Measurements from ENCODE around the gene PITHD1. TPM values are rescaled to one million over a fixed set of nuclear protein-coding genes. Genes with fewer than 3 reads are reported as not detected.
"Not testable (repeated sequence)": the region's sequence is repeated elsewhere in the genome, so short reads cannot be mapped to it uniquely, and the experiment has no call there.

Gene PITHD1
- total RNA-seq, 2 donors from 2014 or later = 30.3 to 39.6 TPM

DNA sequence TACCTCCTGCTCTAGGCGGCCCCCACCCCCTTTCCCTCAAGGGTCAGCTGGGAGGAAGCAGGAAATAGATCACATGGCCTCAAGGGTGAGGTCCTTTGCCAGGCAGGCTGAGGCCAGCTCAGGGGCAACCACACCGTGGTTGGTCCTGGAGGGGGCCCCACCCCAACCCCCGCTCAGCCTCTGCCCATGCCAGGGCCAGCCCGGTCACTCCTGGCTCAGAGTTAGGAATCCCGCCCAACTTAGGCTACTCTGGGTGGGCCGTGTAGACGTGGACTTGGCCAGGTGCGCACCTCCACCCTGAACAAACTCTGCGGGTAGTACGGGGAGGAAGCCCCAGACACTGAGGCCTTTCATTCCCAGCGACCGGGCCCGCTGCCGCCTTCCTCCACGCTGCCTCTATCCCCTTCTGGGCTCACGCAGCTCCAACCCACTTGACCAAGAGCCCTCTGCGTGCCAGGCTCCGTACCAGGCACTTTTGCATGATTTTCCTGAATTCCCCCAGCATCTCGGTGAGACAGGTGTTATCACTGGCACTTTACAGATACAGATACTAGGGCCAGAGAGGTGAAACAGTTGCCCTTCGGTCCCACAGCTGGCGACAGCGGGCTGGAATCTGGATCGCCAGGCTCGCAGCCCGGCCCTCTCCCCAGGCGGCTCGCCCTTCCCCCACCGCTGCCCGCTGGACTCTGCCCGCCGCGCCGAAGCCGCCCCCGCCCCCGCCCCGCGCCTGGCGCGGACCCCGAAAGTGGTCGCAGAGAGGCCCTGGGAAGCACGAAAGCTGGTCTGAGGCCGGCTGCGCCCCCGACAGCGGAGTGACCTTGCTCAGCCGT is 21.6 kb downstream of the PITHD1 start:
- H3K27me3 ChIP-seq = no peaks in the 10 kb centered on the region
- peaks cover 0 to 26% of the 10 kb centered on the region in 2 donors for H3K4me1 ChIP-seq
- H3K9me3 ChIP-seq = no peaks in the 10 kb centered on the region
- H3K27ac ChIP-seq = peak overlapping the region; percentile 86 to 93
- DNase-seq (ENCODE audit: low spot score) = no peak
- H3K36me3 ChIP-seq = peaks cover 14% of the 10 kb centered on the region
- TF ChIP-seq, protein P1, sequence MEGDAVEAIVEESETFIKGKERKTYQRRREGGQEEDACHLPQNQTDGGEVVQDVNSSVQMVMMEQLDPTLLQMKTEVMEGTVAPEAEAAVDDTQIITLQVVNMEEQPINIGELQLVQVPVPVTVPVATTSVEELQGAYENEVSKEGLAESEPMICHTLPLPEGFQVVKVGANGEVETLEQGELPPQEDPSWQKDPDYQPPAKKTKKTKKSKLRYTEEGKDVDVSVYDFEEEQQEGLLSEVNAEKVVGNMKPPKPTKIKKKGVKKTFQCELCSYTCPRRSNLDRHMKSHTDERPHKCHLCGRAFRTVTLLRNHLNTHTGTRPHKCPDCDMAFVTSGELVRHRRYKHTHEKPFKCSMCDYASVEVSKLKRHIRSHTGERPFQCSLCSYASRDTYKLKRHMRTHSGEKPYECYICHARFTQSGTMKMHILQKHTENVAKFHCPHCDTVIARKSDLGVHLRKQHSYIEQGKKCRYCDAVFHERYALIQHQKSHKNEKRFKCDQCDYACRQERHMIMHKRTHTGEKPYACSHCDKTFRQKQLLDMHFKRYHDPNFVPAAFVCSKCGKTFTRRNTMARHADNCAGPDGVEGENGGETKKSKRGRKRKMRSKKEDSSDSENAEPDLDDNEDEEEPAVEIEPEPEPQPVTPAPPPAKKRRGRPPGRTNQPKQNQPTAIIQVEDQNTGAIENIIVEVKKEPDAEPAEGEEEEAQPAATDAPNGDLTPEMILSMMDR (IDR thresholded peaks at IDR 0.05) = no peak
- H3K4me3 ChIP-seq = peak overlapping the region; percentile 89

DNA sequence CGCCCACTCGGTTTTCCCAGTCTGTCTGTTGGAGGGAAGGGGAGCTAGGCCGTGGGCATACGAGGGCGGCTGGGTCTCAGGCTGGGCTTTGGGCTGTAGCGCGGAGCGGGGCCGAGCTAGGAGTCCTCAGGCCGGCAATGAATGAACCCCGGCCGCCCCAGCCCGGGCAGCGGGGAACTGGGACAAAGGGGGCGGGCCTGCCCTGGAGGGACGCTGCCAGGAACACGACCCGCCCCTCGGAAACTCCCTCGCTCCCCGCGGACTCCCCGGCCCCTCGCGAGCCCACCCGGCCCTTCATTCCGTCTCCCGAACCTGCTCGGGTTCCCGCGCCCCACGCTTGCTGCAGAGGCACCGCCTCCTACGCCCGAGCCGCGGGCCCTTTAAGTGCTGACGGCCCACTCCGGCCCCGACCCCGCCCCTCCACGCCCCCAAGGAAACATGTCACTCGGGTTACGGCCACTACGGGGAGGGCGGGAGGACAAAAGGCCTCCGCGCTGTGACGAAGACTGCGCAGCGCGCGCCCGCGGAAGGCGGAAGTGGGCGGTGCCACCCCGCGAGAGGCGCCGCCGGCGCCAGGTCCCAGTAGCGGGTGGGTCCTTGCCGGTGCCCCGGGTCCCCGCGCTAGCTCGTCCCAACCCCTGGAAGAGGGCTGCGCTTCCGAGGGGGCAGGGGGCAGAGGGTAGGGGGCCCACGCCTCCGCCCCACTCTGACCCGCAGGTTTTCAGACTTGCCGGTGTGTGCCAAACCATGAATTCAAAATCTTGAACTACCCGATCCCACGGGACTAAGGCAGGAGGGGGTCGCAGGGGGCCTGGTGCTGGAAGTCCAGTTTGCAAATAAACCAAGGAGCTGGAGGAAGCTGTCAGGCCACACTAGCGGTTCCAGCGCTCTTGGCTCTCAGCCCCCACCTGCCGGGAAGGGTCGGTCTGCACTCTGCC is 22.5 kb downstream of the PITHD1 start, which contains the start of gene GALE:
GALE (minus strand) TSS at position 355 of the 938 bp plus-strand sequence. CDS start 1,747 bp downstream, outside the sequence.
- Histone ChIP-seq H3K36me3 (peaks cover 10% of the 10 kb centered on the region), H3K27me3 (no peaks in the 10 kb centered on the region), H3K27ac (peak within 1 kb of the TSS; percentile 86 to 93), H3K9me3 (no peaks in the 10 kb centered on the region), H3K4me1 (peaks cover 0 to 26% of the 10 kb centered on the region in 2 donors), H3K4me3 (peak within 1 kb of the TSS; percentile 89)
- TF ChIP-seq, protein P1 (IDR thresholded peaks at IDR 0.05) = no peak
- DNase-seq (ENCODE audit: low spot score) = peak; percentile 97

GRCh38 chr1:23801338-23801748 is 23.1 kb downstream of the PITHD1 start:
- Histone ChIP-seq H3K36me3 (peaks cover 3% of the 10 kb centered on the region), H3K27ac (peak overlapping the region; percentile 86 to 93), H3K9me3 (no peaks in the 10 kb centered on the region), H3K4me1 (peaks cover 0 to 26% of the 10 kb centered on the region in 2 donors), H3K4me3 (peak overlapping the region; percentile 89), H3K27me3 (no peaks in the 10 kb centered on the region)
- TF ChIP-seq, protein P1 (IDR thresholded peaks at IDR 0.05) = no peak
- DNase-seq (ENCODE audit: low spot score) = no peak

- Histone ChIP-seq H3K27me3 (no peaks in the 10 kb centered on the region), H3K4me1 (peaks cover 0 to 26% of the 10 kb centered on the region in 2 donors), H3K4me3 (no peak overlapping the region), H3K27ac (no peak overlapping the region), H3K9me3 (no peaks in the 10 kb centered on the region), H3K36me3 (peaks cover 1% of the 10 kb centered on the region)
- TF ChIP-seq, protein P1 (IDR thresholded peaks at IDR 0.05) = no peak
- no peak for DNase-seq (ENCODE audit: low spot score)
Observed at GRCh38 chr1:23801876-23802275, 23.7 kb downstream of the PITHD1 start.

DNA sequence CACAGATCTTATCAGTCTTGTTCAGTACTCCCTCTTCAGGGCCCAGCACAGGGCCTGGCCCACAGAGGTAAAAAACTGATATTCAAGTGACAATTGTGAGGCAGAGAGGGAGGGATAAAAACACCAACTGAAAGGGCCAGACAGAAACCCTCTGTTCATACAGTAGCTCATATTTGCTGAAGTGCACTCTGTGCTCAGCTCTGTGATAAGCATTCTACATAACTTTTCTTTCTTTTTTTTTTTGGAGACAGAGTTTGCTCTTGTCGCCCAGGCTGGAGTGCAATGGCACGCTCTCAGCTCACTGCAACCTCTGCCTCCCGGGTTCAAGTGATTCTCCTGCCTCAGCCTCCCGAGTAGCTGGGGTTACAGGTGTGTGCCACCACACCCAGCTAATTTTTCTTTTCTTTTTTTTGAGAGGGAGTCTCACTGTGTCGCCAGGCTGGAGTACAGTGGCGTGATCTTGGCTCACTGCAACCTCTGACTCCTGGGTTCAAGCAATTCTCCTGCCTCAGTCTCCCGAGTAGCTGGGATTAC is 24.7 kb downstream of the PITHD1 start:
- H3K36me3 ChIP-seq; H3K27ac ChIP-seq; H3K27me3 ChIP-seq; H3K4me3 ChIP-seq; H3K9me3 ChIP-seq; DNase-seq (ENCODE audit: low spot score): not testable (repeated sequence)
- peaks cover 0 to 26% of the 10 kb centered on the region in 2 donors for H3K4me1 ChIP-seq
